GM12892 (cell line): Measurements from ENCODE around the gene FNBP1.
"Not testable (repeated sequence)": the region's sequence is repeated elsewhere in the genome, so short reads cannot be mapped to it uniquely, and the experiment has no call there.

Experiments used
- DNase-seq: peaks from one replicate; pipeline ENCODE4 v3.0.0; 2011; ENCODE audit not compliant: insufficient read length
- FAIRE-seq: peaks from 2 replicates; lab custom pipeline; 2011; peaks lifted over from hg19 to GRCh38; lab: Jason Lieb, UNC
- POLR2A ChIP-seq: IDR thresholded peaks from 2 replicates; pipeline ENCODE4 v1.6.1; 2011; ENCODE audit warnings: low read depth, low read length, control low read depth
- POLR2AphosphoS5 ChIP-seq: IDR thresholded peaks from 2 replicates; pipeline ENCODE4 v1.6.1; 2011; ENCODE audit warnings: low read depth, low read length, control low read depth
- TAF1 ChIP-seq: IDR thresholded peaks from 2 replicates; pipeline ENCODE4 v1.6.1; 2011; ENCODE audit warnings: low read depth, mild to moderate bottlenecking, control low read depth, low read length, borderline replicate concordance

FNBP1 gene

DNA sequence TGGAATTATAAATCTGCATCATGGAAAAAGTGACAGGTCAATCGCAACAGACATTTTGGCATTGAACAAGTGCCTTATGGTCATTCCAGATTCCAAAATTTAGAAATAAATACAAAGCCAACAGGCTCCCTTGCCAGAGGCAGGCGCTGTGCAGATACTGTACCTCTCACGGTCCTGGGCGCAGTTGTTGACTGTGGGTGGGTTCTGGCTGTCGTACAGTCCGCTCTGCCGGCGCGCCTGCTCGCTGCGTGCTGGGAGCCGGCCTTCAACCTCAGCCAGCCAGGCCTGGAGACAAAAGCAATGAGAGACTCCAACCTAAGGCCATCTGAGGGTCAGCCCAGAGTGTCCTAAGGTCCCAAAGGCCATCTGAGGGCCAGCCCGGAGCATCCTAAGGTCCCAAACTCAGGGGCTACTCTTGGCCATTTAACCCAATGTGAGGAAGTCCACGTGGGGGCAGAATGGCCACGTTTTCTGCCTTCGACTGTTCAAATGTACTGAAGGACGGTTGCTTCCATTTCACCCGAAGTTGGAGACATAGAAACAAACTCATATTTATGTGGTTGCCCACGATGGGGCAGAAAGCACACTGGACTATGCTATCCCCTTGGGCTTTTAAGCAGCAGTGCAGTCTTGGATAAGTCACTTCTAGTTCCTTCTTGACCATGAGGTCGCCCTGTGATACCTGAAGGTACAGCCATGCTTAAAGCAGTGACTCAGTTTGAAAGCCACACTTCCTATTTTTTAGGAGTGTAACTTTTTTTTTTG is 142.5 kb downstream of the FNBP1 start:
- TF ChIP-seq POLR2AphosphoS5 (peak; percentile 58; the same call in 1 of the 2 replicates), POLR2A (no peak; the same call in 1 of the 2 replicates), TAF1 (no peak)
- FAIRE-seq = peak; percentile 88
- DNase-seq = peak; percentile 55

DNA sequence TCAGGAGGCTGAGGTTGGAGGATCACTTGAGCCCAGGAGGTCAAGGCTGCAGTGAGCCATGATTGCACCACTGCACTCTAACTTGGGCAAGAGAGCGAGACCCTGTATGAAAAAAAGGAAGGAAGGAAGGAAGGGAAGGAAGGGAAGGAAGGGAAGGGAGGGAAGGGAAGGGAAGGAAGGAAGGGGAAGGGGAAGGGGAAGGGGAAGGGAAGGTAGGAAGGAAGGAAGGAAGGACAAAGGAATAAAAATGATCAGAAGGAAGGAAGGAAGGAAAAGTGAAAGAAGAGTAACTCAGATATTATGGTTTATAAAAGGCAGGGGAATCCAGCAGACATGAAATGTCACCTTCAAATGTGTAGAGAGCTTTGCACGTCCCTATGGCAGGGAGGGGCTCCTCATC is 143.4 kb downstream of the FNBP1 start:
- FAIRE-seq = no peak
- DNase-seq = no peak
- TF ChIP-seq TAF1 = no peak
- no peak; the same call in 1 of the 2 replicates for TF ChIP-seq POLR2AphosphoS5
- TF ChIP-seq POLR2A = no peak

DNA sequence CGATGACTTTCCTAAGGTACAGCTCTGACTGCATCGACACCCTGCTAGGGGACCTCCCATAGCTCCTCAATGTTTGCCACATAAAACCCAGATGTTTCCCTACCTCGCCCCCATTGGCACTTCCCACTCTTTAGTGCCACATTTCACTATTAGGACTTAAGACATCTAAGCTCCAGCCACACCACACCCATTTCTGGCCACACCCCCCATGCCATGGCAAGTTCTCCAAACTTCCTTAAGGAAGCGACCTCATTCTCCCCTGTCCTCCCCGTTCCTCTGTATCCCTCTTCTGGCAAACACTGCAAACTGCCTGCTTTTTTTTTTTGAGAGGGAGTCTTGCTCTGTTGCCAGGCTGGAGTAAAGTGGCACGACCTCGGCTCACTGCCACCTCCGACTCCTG is 144.8 kb downstream of the FNBP1 start:
- FAIRE-seq (no peak), DNase-seq (no peak)

DNA sequence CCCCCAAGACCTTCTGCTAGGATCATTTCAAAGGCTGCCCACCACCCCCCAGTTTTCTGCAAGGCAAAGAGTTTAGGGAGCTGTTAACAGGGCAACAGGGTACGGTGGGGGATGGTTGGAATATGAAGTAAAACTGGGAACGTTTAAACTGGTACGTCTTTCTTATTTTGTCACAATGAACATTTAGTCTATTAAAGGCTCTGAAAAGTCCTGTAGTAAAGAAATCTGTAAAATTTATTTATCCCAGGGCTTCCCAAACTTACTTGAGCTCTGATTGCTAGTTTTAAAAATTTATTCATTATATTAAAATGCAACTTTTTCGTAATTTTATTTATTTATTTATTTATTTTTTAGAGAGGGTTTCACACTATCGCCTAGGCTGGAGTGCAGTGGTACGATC is 145.7 kb downstream of the FNBP1 start:
- TF ChIP-seq TAF1 (no peak), POLR2AphosphoS5 (no peak), POLR2A (no peak)
- DNase-seq (no peak), FAIRE-seq (no peak)

More for the DNA sequence above, 144.8 kb downstream of the FNBP1 start:
- TF ChIP-seq TAF1 (no peak), POLR2AphosphoS5 (peak; percentile 21; the same call in 1 of the 2 replicates), POLR2A (0 out of 2 replicates have a peak, but pooled peaks have one; percentile 26)

DNA sequence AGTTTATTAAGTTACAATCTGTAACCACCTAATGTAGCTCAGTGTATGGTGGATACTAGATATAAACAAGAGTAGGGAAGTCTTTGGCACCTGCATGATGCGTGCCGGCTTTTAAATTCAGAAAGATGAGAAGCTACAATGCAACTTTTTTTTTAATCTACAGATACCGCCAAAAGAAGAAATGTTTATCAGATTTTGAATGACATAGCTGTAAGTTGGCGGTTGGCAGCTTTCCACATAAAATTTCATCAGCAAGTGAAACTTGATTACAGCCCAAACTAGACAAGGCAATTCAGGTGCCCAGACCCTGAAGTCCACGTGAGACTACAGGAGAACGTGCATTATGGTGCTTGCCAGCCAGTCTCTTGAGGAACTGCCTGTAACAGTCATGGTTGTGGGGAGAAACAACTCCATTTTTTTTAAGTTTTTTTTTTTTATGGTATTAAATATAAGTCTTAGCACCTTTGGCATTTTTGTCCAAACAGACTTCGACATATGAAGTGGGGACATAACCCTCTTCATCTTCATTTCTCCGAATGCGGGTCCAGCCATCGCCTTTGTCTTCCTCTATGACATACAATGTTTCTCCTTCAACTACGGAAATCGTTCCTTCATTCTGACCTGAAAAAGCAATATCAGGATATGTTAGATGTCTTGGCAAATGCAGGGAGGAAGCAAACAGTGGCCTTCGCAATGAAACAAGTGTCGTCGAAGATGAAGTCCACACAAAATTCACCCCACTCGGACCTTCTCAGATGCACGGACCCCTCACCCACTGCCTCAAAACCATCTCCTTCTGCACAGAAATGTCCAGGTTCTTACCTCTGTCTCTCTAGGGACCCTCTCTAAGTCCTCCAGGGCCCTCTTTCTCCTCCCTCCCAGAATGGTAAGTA is 147.4 kb downstream of the FNBP1 start:
- FAIRE-seq = no peak
- TF ChIP-seq POLR2AphosphoS5 = peak; percentile 67
- TF ChIP-seq TAF1 = no peak
- DNase-seq = no peak

DNA sequence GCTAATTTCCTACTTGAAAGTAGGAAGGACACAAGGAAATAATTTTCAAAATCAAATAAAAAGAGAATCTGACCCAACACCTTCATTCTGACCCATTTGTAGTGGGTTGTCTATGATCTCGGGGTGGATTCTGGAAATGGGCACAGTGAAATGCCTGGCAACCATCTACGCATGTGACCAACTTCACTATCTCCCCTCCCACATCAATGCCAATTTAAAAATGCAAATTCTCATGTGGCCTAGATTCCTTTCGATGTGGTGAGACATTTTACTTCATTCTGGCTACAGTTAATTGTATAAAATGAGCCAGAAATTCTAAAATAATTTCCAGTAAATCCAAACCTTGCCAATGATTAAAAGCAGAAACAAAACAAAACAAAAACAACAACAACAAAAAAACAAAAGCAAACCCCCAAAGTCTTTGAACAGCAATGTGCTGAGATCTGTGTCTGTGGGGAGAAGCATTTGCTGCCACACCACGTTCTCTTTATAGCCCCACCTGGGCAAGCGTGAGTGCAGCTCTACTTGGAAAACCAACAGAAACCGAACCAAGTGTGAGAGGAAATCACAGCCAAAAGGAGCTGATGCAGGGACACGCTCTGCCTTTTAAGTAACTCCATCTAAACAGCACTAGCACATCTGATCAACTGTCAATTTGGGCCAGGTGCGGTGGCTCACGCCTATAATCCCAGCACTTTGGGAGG is 148.7 kb downstream of the FNBP1 start:
- DNase-seq (no peak), FAIRE-seq (no peak)
- TF ChIP-seq POLR2A = no peak
- 0 out of 2 replicates have a peak, but pooled peaks have one; percentile 39 for TF ChIP-seq POLR2AphosphoS5
- no peak for TF ChIP-seq TAF1

DNA sequence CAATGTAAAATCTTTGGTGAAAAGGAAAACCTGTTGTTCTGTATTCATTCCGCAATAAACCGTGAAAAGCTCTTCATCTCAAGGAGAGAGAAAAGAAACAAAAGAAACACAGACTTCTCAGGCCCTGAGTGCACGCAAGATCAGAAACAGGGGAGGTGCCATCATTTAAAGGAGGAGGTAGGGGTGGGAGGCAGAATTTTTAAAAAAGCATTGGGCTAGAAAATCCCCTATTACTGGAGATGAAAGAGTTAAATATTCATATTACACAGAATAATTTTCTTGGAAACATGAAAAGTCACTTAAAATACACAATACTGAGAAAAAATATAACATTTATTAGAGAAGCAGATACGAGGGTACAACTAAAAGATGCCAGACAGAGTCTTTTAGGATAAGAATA is 151.4 kb downstream of the FNBP1 start:
- FAIRE-seq = no peak
- DNase-seq = no peak
- TF ChIP-seq POLR2A (no peak), POLR2AphosphoS5 (no peak), TAF1 (no peak)

DNA sequence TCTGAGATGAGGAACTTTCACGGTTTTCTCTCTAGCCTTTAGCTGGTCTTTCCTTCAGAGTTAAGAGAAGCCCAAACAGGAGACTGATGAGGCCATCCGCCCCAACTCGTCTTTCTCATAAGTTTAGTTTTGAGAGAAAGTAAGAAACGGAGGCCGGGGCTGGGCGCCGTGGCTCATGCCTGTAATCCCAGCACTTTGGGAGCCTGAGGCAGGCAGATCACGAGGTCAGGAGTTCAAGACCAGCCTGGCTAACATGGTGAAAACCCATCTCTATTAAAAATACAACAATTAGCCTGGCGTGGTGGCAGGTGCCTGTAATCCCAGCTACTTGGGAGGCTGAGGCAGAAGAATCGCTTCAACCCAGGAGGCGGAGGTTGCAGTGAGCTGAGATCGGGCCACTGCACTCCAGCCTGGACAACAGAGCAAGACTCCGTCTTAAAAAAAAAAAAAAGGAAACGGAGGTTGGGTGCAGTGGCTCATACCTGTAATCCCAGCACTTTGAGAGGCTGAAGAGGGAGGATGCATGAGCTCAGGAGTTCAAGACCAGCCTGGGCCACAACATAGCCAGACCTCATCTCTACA is 152.2 kb downstream of the FNBP1 start:
- not testable (repeated sequence) for DNase-seq, FAIRE-seq
- TF ChIP-seq POLR2A = 0 out of 2 replicates have a peak, but pooled peaks have one; percentile 28

DNA sequence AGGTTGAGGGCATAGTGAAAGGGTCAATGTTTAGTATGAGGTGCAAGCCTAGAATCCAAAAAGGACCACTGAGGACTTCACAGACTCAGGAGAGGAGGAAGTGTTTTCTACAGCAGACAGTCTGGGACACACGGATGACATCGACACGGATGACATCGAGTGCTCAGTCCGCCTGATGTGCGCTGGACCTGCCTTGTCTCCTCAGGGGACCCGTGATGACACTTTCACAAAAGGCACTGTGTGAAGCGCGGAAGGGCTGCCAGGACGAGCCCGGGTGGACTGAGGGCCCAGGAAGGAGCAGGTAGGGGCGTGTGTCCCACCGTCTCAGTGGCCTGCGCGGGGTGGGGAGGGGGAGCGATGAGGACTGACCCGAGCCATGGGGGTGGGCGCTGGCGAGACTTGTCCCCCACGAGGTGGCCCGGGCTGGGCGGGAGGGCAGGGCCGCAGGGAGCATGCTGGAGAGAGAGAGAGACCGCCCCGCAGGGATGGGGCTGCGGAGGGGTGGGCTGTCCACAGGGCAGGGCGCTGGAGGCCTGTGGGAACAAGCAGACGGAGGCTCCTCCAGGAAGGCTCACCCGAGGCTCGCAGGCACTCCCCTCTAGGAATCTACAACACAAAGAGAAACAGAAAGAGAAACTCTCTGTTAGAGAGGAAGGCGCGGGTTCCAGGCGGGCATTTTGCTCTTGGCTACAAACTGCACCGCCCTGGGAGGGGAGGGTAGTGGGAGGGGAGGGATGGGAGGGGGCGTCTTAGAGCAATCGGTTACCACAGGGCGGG is 152.9 kb downstream of the FNBP1 start:
- DNase-seq (no peak), FAIRE-seq (no peak)

More for the DNA sequence above, 152.9 kb downstream of the FNBP1 start:
- peak; percentile 72 for TF ChIP-seq POLR2A
- no peak for TF ChIP-seq TAF1
- peak; percentile 83 for TF ChIP-seq POLR2AphosphoS5
